Measurements from ENCODE around the gene CENPF. TPM values are rescaled to one million over a fixed set of nuclear protein-coding genes. Genes with fewer than 3 reads are reported as not detected.
A peak's percentile ranks its signal among the peaks of the same experiment; 100 is the strongest.
"Not testable (repeated sequence)": the region's sequence is repeated elsewhere in the genome, so short reads cannot be mapped to it uniquely, and the experiment has no call there.

Gene CENPF
- total RNA-seq, 1 donor from 2014 or later, result 3.5 TPM

DNA sequence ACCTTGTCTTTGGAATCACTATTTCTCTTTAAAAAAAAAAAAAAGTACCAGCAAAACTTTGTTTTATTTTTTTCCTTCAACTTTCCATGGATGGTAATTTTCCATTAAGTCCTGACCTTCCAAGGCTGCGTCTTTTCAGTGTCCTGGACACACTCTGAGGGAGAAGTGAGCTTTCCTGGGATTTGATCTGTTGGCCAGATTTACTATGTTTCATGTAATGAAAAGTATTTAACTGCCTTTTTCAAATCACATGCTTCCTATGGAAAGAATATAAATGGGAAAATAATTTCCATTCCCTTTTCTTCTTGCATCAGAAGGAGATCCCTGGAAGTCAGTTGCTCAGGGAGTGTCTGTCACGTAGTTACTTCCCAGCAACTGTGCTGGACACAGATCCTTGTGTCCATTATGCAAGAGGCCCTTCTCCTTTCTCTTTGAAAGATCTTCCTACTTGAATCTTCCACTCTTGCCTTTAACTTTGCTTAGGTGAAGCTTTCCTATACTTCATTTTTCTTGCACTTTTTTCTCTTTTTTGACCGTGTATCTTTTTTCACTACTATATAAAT lies 59.3 kb downstream of the CENPF start:
- DNase-seq (ENCODE audit: low spot score), result no peak

DNA sequence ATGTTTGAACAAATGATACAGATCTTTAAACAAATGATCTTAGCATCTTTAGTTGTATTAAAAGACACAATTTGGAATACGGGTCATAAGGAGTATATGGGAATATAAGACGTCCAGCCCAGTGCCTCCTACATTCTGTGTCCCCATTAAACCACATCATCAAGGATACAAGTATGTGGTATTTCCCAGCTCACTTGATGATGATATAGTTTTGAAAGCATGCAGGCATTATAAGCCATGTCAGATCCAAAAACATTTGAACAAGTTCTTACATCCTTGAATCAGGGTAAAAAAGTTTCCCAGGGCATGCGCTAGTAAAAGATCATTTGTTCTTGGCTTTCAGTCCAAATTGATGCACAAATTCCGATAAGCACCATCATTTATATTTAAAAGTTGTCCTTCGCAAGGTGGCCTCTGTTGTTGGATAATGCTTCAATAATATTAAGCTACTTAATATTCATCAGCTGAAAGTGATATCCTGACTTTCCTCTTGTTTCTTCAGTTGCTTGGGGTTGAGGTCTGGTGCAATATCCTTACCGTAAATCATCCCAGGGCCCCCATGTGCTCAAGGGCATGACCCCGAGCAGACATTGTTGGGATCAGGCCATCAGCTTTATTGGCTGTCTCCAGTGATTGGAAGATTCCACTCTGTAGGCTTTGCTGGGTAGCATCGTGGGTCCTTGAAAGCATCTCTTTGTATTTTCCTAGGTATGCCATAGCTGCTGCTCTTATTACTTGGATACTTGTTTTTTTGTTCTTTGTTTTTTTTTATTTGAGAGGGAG lies 61.8 kb downstream of the CENPF start:
- DNase-seq (ENCODE audit: low spot score), result no peak

DNA sequence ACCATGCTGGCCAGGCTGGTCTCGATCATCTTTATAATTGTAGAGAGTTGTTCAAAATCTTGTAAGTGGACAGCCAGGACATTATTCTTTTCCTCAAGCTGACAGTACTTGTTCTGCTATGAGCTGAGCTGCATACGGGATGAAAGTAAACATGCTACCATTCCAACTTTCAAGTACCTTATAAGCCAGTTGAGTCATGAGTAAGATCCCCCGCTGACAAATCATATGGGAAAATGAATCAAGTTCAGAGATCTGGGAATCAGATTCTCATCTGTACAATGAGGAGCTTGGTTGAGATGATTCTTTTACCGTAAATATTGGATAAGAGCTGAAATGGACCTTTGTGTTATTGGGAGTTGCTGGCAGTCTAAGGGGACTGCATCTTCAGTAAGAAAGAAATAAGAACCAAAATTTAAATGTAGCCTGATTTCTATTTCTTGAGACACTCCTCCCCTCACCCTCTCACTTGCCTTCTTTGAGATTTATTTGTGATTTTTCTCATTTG lies 62.7 kb downstream of the CENPF start:
- DNase-seq (ENCODE audit: low spot score), result no peak

DNA sequence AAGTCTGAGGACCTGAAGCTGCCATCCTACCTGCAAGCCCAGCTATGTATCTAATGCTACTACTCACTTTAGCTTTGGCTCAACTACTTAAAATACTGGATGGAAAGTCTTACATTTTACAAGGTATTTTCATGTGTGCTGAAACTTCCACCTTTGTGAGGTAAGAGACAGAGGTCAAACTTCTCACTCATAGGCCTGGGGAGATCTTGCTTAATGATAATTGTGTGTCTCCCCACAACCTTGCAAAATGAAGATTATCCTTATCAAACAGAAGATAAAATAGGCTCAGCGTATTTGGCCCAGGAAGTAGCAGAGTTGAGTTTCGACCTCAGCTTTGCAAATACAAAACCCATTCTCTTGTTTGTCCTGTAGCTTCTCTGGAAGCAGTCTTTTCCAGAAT lies 63.7 kb downstream of the CENPF start:
- DNase-seq (ENCODE audit: low spot score), result no peak

DNA sequence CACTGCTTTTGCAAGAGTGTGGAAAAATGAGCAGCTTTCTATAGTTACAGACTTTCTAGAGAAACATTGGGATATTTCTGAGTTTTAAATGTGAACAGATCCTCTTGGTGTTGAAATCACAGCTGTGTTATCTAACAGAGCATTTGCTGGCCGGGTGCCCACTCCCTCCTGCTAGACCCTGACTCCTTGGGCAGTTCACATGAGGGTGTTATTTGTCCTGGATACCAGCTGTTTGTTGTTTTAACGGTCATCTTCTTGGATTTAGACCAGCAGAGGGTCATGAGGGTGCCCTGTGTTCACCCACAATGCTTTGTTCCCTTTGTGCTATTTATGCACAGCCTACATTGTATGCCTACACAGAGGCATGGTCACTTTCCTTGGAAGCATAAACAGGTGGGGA lies 67.1 kb downstream of the CENPF start:
- DNase-seq (ENCODE audit: low spot score), result peak; percentile 16

DNA sequence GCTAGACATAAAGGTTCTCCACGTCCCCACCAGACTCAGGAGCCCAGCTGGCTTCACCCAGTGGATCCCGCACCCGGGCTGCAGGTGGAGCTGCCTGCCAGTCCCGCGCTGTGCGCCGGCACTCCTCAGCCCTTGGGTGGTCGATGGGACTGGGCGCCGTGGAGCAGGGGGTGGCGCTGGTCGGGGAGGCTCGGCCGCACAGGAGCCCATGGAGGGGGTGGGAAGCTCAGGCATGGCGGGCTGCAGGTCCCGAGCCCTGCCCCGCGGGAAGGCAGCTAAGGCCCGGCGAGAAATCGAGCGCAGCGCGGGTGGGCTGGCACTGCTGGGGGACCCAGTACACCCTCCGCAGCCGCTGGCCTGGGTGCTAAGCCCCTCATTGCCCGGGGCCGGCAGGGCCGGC lies 70.0 kb downstream of the CENPF start:
- DNase-seq (ENCODE audit: low spot score), result not testable (repeated sequence)

DNA sequence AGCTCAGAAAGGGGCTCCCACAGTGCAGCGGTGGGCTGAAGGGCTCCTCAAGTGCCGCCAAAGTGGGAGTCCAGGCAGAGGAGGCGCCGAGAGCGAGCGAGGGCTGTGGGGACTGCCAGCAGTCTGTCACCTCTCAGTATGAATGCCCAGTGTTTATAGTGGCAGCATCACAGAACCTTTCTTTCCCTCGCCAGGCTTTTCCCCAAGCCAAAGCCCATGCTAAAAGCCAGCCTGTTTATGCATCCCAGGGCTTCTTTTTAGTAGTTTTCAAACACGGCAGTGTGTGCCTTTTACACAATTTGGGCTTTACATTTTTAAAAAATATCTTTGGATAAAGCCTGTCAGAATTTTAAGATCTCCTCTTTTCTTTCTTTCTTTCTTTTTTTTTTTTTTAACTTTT lies 70.6 kb downstream of the CENPF start:
- no peak for DNase-seq (ENCODE audit: low spot score)

DNA sequence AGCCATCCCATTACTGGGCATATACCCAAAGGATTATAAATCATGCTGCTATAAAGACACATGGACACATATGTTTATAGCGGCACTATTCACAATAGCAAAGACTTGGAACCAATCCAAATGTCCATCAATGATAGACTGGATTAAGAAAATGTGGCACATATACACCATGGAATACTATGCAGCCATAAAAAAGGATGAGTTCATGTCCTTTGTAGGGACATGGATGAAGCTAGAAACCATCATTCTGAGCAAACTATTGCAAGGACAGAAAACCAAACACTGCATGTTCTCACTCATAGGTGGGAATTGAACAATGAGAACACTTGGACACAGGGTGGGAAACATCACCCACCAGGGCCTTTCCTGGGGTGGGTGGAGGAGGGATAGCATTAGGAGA lies 72.5 kb downstream of the CENPF start:
- DNase-seq (ENCODE audit: low spot score), result not testable (repeated sequence)

DNA sequence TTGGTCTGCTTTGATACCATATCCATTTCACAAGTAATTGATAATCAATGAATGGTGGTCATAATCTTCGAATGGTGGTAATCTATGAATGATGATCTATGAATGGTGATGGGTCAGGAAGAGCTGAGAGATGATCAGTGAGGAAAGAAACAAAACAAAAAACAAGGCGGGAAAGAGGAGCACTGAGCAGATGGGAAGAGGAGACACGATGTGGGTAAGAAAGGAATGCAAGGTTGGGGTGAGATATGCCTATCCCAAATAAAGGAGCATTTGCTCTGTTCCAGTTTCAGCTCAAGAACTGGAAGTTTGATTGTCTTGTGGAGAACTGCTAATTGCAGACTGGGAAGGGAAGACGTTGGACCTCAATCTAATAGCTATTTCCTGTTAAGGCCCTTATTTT lies 73.8 kb downstream of the CENPF start:
- no peak for DNase-seq (ENCODE audit: low spot score)

DNA sequence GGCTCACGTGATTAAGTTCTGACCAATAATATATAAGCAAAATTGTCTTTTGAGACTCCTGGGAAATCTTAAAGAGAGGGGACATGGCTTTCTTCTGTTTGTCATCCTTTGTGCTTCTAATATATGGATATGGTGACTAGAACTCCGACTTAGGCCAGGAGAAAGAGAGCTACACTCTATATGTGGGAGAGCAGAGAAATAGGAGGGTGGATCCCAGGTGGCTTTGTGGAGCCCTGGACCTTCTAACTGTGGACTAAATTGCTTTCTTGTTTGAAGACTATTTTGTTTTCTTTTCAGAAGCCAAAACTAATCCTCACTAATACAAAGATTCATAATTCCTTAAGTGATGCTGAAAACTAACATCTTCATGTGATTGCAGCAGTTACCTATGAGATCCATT lies 75.0 kb downstream of the CENPF start:
- DNase-seq (ENCODE audit: low spot score), result no peak

DNA sequence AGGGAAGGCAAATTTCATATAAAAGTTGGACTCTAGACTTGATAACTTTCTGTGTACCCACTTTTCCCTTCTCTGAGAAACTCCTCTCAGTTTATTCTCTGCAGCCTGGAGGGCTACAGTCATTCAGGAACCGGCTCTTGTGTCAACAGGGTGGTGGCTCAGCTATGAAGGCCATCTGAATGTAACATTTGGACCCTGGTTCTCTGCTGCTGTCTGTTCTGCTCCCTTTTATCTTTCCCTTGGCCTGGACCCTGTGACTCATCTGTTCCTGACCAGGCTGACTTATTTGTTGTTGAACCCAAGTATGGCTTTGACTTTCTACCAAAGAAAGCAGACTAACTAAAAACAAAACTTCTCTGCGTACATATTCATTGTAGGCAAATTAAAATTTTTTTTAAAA lies 75.4 kb downstream of the CENPF start:
- no peak for DNase-seq (ENCODE audit: low spot score)

DNA sequence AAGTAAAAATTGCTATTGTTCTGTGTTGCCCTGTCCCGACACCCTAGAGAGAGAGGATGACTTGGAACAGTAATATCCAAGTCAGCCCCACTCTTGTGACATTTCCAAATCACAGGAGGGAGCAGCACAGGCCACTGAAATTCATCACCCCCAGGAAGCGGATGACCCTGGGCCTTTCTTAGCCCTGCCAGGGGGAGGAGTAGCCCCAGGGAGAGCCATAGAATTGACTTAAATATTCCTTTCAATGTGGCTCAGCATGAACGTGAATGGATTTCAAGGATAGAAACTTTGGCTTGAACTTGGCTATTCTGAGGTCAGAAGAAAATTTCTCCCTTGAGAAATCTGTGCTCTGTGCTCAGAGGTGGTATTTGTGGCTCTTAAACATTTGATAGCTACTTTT lies 80.6 kb downstream of the CENPF start:
- no peak for DNase-seq (ENCODE audit: low spot score)

DNA sequence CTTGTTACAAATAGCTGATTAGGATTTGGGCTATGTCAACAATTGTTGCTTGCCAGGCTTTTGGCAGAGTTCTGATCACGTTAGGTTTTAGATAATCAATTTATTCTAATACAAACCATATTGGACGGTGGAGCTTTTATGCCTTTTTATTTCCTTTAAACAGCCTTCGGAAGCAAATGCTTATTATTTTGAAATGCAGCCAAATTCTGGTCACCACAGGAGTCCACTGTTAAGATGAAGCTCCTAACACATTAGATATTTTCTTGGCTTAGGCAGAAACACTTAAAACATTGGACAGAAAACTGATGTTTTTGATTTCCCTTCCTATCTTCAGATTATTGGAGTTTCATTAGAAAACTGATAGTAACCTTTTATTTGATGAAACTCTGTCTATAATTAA lies 82.9 kb downstream of the CENPF start:
- no peak for DNase-seq (ENCODE audit: low spot score)

DNA sequence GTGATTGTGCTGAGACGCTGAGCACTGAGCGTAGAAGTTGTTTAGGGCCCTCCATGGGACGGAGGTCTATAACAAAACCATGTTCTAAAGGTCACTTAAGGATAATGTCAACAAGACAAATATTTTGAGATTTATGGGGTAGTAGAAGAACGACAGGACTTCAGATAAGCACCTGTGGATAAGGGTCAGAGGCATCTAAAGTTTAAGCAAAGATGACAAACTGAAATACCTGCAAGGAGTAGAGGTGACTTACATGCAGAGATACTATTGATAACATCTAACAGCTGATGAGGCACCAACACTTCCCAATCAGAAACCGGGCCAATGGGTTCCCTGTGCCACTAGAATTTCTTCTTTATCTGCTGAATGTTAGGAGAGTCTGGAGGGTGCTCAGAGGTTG lies 83.5 kb downstream of the CENPF start:
- DNase-seq (ENCODE audit: low spot score), result no peak

DNA sequence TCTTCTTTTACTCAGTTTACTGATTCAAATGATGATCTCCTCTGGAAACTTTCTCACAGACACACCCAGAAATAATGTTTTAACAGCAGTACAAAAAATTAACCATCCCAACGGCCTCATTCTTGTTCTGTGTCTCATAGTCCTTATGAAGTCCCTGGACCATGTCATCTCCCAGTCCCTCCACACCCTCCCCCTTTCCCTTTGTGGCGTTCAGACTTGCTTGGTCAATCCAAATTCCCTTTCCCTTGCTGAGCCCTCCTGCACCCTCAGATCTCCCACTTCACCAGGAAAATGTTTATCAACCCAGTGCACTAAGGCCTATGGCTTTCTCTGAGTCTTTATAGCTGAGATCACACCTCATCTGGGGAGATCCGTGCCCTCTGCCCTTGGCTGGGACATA lies 85.9 kb downstream of the CENPF start:
- no peak for DNase-seq (ENCODE audit: low spot score)

DNA sequence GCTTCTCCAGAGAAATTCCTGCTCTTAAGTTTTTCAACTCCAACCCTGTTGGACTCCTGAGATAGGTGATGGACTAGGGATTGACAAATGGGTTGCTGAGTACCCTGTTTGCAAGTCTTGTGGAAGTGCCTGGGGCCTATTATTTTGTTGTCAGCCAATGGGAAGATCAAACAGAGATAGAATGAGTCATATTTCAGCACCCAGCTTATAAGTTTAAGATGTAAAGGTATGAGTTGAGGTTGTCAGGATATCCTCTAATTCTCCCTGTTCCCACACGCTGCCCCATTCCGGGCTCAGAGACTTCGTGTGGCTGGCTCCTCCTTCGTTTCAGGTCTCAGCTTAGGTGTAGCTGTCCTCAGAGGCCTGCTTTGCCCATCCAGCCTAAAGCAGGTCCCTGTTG lies 91.8 kb downstream of the CENPF start:
- DNase-seq (ENCODE audit: low spot score), result no peak

DNA sequence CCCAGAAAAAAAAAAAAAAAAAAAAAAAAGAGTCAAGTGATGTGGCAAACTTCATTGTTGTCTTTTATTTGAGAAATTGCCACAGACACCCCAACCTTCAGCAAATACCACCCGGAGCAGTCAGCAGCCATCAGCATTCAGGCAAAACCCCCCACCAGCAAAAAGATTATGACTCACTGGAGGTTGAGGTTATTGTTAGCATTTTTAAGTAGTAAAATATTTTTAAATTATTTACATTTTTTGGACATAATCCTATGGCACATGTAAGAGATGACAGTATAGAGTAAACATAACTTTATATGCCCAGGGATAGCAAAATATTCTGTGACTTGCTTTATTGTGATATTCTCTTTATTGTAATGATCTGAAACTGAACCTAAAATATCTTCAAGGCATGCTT lies 95.6 kb downstream of the CENPF start:
- DNase-seq (ENCODE audit: low spot score), result no peak

DNA sequence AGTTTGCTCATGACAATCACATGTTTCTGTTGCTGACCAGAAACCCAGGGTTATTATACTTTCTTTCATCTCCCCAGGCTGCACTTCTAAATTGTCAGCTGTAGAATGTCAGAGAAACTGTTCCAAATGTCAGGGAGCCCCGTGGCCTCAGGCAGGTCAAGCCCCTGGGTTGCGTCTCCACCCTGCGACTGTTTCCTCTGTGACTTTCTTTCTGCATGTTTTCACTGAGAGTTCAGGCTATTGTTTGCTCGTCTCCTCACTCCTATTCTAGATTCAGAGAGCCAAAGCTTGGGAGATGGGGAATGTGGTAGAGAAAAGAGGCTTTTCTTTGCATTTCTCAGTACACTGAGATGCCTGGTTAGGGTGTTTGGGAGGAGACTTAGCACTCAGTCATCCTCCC lies 97.4 kb downstream of the CENPF start:
- no peak for DNase-seq (ENCODE audit: low spot score)

DNA sequence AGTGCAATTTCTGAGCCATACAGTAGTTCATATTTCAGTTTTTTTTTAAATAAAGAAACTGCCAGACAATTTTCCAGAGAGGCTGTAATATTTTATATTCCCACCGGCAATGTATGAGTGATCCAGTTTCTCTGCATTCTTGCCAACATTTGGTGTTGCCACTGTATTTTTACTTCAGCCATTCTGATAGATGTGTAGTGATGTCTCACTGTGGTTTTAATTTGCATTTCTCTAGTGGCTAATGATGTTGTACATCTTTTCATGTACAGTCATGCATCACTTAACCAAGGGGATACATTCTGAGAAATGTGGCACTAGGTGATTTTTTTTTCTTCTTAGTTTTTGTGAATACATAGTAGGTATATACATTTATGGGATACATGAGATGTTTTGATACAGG lies 99.6 kb downstream of the CENPF start:
- DNase-seq (ENCODE audit: low spot score), result no peak

DNA sequence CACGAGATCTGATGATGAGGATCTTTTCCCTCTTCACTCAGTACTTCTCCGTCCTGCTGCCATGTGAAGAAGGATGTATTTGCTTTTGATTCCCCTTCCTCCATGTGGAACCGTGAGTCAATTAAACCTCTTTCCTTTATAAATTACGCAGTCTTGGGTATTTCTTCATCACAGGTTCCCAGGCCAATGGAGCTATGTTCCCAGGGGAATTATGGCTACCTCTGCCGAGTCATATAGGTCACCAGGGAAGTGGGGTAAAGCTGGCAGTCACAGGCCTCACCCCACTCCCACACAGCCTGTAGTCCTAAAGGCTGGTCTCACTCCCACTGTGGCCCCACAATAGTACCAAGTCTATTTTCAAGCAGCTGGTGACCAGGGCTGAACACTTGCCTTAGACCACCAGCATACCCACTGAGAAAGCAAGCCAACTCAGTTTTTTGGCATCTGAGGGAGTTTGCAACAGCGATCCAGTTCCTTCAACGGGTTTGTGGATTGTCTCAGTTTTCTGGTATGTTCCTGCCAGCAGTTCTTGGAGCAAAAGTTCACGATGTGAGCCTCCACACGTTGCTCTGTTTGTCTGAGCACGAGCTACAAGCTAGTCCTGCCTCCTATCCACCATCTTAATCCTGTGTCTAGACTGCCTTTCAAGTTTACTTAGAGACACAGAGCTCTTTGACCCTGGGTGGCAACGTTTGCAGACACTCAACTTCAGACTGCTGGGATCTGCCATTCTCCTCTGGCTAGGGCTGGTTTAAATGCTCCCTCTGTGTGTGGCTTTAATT lies 104.5 kb downstream of the CENPF start:
- DNase-seq (ENCODE audit: low spot score), result no peak

DNA sequence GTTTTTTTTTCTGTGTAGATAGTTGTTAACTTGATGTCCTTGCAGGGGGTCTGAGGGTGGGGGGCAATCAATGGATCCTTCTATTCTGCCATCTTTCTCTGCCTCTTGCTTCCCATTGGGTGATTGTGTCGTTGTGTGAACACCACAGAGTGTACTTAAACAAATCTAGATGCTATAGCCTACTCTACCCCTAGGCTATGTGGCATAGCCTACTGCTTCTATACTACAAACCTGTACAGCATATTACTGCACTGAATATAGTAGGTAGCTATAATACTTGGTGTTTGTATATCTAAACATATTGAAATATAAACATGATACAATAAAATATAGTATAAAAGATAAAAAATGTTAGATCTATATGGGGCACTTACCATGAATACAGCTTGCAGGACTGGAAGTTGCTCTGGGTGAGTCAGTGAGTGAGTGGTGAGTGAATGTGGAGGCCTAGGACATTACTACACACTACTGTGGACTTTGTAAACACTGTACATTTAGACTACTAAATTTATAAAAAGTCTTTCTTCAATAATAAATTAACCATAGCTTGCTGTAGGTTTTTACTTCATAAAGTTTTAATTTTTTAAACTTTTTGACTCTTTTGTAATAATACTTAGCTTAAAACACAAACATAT lies 105.4 kb downstream of the CENPF start:
- DNase-seq (ENCODE audit: low spot score), result no peak

DNA sequence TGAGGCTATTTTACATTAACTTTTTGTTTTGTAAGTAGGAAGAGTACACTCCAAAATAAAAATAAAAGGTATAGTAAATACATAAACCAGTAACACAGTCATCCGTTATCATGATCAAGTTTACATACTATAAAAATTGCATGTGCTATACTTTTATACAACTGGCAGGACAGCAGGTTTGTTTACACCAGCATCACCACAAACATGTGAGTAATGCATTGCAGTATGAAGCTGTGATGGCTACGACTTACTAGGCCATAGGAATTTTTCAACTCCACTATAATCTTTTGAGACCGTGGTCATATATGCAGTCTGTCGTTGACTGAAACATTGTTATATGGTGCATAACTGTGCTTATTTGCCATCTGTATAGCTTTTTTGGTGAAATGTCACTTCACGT lies 106.2 kb downstream of the CENPF start:
- no peak for DNase-seq (ENCODE audit: low spot score)

All from mucosa of gallbladder (tissue), 1 donor.